MM.1S (cell line): ENCODE results near the gene KCNQ4.

Source experiments
- DNase-seq: peaks from one replicate; pipeline ENCODE4 v3.0.0-alpha.2; 2015
- H2AFZ ChIP-seq: fragments of 300-600 bp; sonication (generic); 2 replicates; pipeline ENCODE4 v1.6.0; 2016; ENCODE audit warnings: antibody characterized with exemption, low read length
- H3F3A ChIP-seq: fragments of 300-600 bp; sonication (generic); 2 replicates; pipeline ENCODE4 v1.6.1; 2016; ENCODE audit warnings: mild to moderate bottlenecking, antibody characterized with exemption, low read length, moderate library complexity, mixed read lengths; ENCODE audit not compliant: insufficient read depth
- H3K27ac ChIP-seq: fragments of 300-600 bp; sonication (generic); 2 replicates; pipeline ENCODE4 v1.5.1; 2016; ENCODE audit warnings: mild to moderate bottlenecking, low read length
- H3K27me3 ChIP-seq: fragments of 300-600 bp; sonication (generic); replicated peaks from 2 replicates; pipeline ENCODE4 v1.6.0; 2016; ENCODE audit warnings: low read length; ENCODE audit not compliant: insufficient read depth
- H3K36me3 ChIP-seq: fragments of 300-600 bp; sonication (generic); replicated peaks from 2 replicates; pipeline ENCODE4 v1.6.1; 2016; ENCODE audit warnings: mild to moderate bottlenecking, low read length, mixed read lengths; ENCODE audit not compliant: insufficient read depth
- H3K4me1 ChIP-seq: fragments of 300-600 bp; sonication (generic); 2 replicates; pipeline ENCODE4 v1.6.1; 2016; ENCODE audit warnings: low read length, mixed read lengths
- H3K4me2 ChIP-seq: fragments of 300-600 bp; sonication (generic); 2 replicates; pipeline ENCODE4 v1.6.0; 2016; ENCODE audit warnings: low read depth, low read length
- H3K4me3 ChIP-seq: fragments of 300-600 bp; sonication (generic); 2 replicates; pipeline ENCODE4 v1.5.1; 2016; ENCODE audit warnings: low read length, mixed read lengths
- H3K79me2 ChIP-seq: fragments of 300-600 bp; sonication (generic); 2 replicates; pipeline ENCODE4 v1.6.1; 2016; ENCODE audit warnings: mixed run types, low read length, mixed read lengths
- H3K9ac ChIP-seq: fragments of 300-600 bp; sonication (generic); 2 replicates; pipeline ENCODE4 v1.6.1; 2016; ENCODE audit warnings: low read length, mixed read lengths
- H3K9me2 ChIP-seq: fragments of 300-600 bp; sonication (generic); replicated peaks from 2 replicates; pipeline ENCODE4 v1.6.1; 2016; ENCODE audit warnings: mild to moderate bottlenecking, low read length, mixed read lengths; ENCODE audit not compliant: insufficient read depth
- H3K9me3 ChIP-seq: fragments of 300-600 bp; sonication (generic); replicated peaks from 2 replicates; pipeline ENCODE4 v1.6.1; 2016; ENCODE audit warnings: mild to moderate bottlenecking, low read length, mixed read lengths; ENCODE audit not compliant: insufficient read depth
- H4K20me1 ChIP-seq: fragments of 300-600 bp; sonication (generic); 2 replicates; pipeline ENCODE4 v1.6.1; 2016; ENCODE audit warnings: mild to moderate bottlenecking, low read length, moderate library complexity, mixed read lengths; ENCODE audit not compliant: insufficient read depth
- EZH2 ChIP-seq: fragments of 300-600 bp; sonication (generic); optimal IDR thresholded peaks from 2 replicates; pipeline ENCODE3; 2017; ENCODE audit warnings: low read depth, mild to moderate bottlenecking, antibody characterized with exemption, low read length, mixed read lengths
- EZH2phosphoT487 ChIP-seq: fragments of 300-600 bp; sonication (generic); IDR thresholded peaks from 2 replicates; pipeline ENCODE4 v1.6.1; 2018; ENCODE audit warnings: antibody characterized with exemption, low read length
- TF ChIP-seq, protein P1 (sequence below): fragments of 300-600 bp; sonication (generic); IDR thresholded peaks from 2 replicates; pipeline ENCODE4 v1.5.1; 2016; ENCODE audit warnings: antibody characterized with exemption, low read length, mixed read lengths

KCNQ4 gene

DNA sequence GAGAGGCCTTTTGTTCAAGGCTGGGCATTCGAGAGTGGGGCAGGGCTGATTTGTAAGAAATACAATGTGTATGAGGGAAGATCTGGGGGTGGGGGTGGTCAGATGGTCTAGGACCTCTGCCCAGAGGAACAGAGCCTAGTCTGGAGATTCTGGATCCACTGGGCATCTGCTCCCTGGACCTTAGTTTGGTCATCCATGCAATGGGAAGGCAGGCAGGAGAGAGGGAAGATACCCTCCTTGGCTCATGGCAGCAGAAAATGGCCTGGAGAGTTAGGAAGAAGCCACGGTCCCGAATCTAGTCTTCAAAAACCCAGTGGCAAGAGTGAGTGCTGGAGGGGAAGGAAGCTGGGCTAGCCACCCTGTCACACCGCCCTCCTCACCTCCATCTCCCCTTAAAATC is 39.8 kb downstream of the KCNQ4 start:
- Histone ChIP-seq H3K79me2 (no peaks in the 10 kb centered on the region), H3K9ac (no peak overlapping the region), H3K9me2 (no peaks in the 10 kb centered on the region), H3K4me1 (no peaks in the 10 kb centered on the region), H3K27me3 (0 out of 2 replicates have a peak, but pooled peaks cover 4% of the 10 kb centered on the region), H3K27ac (no peak overlapping the region), H4K20me1 (no peaks in the 10 kb centered on the region), H3K9me3 (no peaks in the 10 kb centered on the region), H3K4me2 (no peak overlapping the region), H2AFZ (no peak overlapping the region), H3K4me3 (no peak overlapping the region), H3F3A (no peaks in the 10 kb centered on the region), H3K36me3 (no peaks in the 10 kb centered on the region)
- TF ChIP-seq, protein P1, sequence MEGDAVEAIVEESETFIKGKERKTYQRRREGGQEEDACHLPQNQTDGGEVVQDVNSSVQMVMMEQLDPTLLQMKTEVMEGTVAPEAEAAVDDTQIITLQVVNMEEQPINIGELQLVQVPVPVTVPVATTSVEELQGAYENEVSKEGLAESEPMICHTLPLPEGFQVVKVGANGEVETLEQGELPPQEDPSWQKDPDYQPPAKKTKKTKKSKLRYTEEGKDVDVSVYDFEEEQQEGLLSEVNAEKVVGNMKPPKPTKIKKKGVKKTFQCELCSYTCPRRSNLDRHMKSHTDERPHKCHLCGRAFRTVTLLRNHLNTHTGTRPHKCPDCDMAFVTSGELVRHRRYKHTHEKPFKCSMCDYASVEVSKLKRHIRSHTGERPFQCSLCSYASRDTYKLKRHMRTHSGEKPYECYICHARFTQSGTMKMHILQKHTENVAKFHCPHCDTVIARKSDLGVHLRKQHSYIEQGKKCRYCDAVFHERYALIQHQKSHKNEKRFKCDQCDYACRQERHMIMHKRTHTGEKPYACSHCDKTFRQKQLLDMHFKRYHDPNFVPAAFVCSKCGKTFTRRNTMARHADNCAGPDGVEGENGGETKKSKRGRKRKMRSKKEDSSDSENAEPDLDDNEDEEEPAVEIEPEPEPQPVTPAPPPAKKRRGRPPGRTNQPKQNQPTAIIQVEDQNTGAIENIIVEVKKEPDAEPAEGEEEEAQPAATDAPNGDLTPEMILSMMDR = no peak
- TF ChIP-seq EZH2 (no peak), EZH2phosphoT487 (no peak)
- DNase-seq = no peak

DNA sequence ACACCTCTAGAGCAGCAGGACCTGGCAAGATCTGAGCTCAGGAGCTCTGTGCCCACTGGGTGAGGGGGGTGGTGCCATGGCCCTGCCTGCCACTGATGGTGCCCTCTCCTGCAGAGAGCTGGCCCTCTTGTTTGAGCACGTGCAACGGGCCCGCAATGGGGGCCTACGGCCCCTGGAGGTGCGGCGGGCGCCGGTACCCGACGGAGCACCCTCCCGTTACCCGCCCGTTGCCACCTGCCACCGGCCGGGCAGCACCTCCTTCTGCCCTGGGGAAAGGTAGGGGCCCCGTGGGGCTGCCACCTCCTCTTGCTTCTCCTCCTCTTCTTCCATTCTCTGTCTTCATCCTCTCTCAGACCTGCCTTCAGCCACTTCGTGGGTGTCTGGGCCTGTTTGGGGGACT is 40.4 kb downstream of the KCNQ4 start:
- H3K4me3 ChIP-seq = no peak overlapping the region
- H4K20me1 ChIP-seq = no peaks in the 10 kb centered on the region
- no peak overlapping the region for H3K27ac ChIP-seq
- H3K9ac ChIP-seq = no peak overlapping the region
- no peaks in the 10 kb centered on the region for H3F3A ChIP-seq
- H3K27me3 ChIP-seq = 0 out of 2 replicates have a peak, but pooled peaks cover 4% of the 10 kb centered on the region
- no peak overlapping the region for H2AFZ ChIP-seq
- no peak for DNase-seq
- no peaks in the 10 kb centered on the region for H3K9me2 ChIP-seq
- no peaks in the 10 kb centered on the region for H3K36me3 ChIP-seq
- TF ChIP-seq, protein P1 = no peak
- no peak for TF ChIP-seq EZH2phosphoT487
- TF ChIP-seq EZH2 = no peak
- no peaks in the 10 kb centered on the region for H3K4me1 ChIP-seq
- H3K4me2 ChIP-seq = no peak overlapping the region
- H3K79me2 ChIP-seq = no peaks in the 10 kb centered on the region
- no peaks in the 10 kb centered on the region for H3K9me3 ChIP-seq

DNA sequence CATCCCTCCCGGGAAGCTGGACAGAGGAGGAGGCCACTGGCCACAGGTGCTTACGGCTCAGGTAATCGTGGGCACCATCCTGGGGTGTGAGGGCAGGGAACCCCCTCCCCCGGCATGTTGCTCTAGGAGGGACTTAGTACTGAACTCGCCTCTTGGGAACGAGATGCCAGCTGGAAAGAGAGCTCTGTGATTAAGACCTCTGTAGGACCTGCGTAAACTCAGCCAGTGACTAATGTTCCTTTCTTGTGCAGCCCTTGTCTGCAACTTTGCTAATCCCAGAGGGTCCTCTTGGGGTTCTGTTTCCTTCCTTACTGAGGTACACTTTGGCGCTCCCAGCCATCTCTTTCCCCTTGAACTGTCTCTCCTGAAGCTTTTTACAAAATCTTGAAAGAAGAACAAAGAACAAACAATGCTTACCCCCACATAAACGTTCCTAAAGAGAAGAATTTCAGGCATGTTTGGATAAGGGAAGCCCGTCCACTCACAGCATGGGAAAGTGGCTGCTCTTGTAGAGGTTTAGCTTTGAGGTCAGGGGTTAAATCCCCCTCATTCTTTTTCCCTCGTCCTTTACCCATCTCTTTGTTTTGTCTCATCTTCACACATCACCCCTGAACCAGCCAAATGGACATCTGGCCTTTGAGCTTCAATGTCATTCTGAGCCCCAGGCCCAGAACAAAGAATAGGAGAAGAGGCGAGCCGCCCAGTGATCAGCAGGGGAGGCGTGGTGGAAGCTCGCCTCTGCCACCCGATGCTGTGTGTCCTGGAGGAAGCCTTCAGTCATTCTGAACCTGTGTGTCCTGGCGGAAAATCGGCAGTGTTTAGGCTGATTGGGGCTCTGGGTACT is 41.2 kb downstream of the KCNQ4 start:
- no peak overlapping the region for H3K4me3 ChIP-seq

More for the DNA sequence above, 41.2 kb downstream of the KCNQ4 start:
- H3K4me1 ChIP-seq = no peaks in the 10 kb centered on the region
- H3K9ac ChIP-seq = no peak overlapping the region
- 0 out of 2 replicates have a peak, but pooled peaks cover 4% of the 10 kb centered on the region for H3K27me3 ChIP-seq
- H3K9me2 ChIP-seq = no peaks in the 10 kb centered on the region
- no peak overlapping the region for H3K27ac ChIP-seq
- H3K36me3 ChIP-seq = no peaks in the 10 kb centered on the region
- no peaks in the 10 kb centered on the region for H4K20me1 ChIP-seq
- no peak for DNase-seq
- TF ChIP-seq EZH2 = no peak
- TF ChIP-seq, protein P1 = no peak
- TF ChIP-seq EZH2phosphoT487 = no peak
- no peak overlapping the region for H3K4me2 ChIP-seq
- no peaks in the 10 kb centered on the region for H3K79me2 ChIP-seq
- no peak overlapping the region for H2AFZ ChIP-seq
- H3F3A ChIP-seq = no peaks in the 10 kb centered on the region
- H3K9me3 ChIP-seq = no peaks in the 10 kb centered on the region
